ENCODE results near the gene RDH8. TPM values are rescaled to one million over a fixed set of nuclear protein-coding genes. Genes with fewer than 3 reads are reported as not detected.
A peak's percentile ranks its signal among the peaks of the same experiment; 100 is the strongest.

The RDH8 gene
- total RNA-seq, 4 donors from 2014 or later: not detected

- Histone ChIP-seq H3K9me3 (no peaks in the 10 kb centered on the region), H3K27me3 (peaks cover 0 to 89% (median 2%) of the 10 kb centered on the region in 4 donors), H3K27ac (replicated peaks in 1 of 4) (peak overlapping the region in 1 of 4 donors; percentile 30), H3K4me3 (no peak overlapping the region), H3K4me1 (peaks cover 4 to 48% (median 25%) of the 10 kb centered on the region in 4 donors), H3K36me3 (peaks cover 0 to 38% (median 17%) of the 10 kb centered on the region in 4 donors)
- DNase-seq (ENCODE audit: extremely low spot score): no peak
- 53% methylated on average over 4 of the region's 6 CpGs for WGBS
- no peak for TF ChIP-seq EP300 (IDR thresholded peaks at IDR 0.05)
- no peak for TF ChIP-seq POLR2A (IDR thresholded peaks at IDR 0.05; ENCODE audit: low read depth)
- TF ChIP-seq CTCF (IDR thresholded peaks at IDR 0.05): peak in 2 of 3 experiments; percentile 23 to 34
- TF ChIP-seq POLR2AphosphoS5 (IDR thresholded peaks at IDR 0.05): no peak
- intact Hi-C loops (cut with DNase I): no loop called here
Observed at GRCh38 chr19:10001899-10002298, 11.4 kb upstream of the RDH8 start.

- intact Hi-C loops (cut with DNase I): no loop called here
- DNase-seq (ENCODE audit: extremely low spot score): no peak
- peaks cover 0 to 24% (median 11%) of the 10 kb centered on the region in 4 donors for H3K36me3 ChIP-seq
- WGBS: 69% methylated on average over 6 of the region's 6 CpGs
- H3K4me3 ChIP-seq: no peak overlapping the region
- peaks cover 7 to 61% (median 33%) of the 10 kb centered on the region in 4 donors for H3K4me1 ChIP-seq
- no peak for TF ChIP-seq CTCF (IDR thresholded peaks at IDR 0.05)
- no peak for TF ChIP-seq EP300 (IDR thresholded peaks at IDR 0.05)
- no peak for TF ChIP-seq POLR2AphosphoS5 (IDR thresholded peaks at IDR 0.05)
- TF ChIP-seq POLR2A (IDR thresholded peaks at IDR 0.05; ENCODE audit: low read depth): no peak
- no peaks in the 10 kb centered on the region for H3K9me3 ChIP-seq
- no peak overlapping the region for H3K27ac ChIP-seq (replicated peaks in 1 of 4)
- peaks cover 0 to 91% (median 2%) of the 10 kb centered on the region in 4 donors for H3K27me3 ChIP-seq
Observed at GRCh38 chr19:10003271-10003670, 10.0 kb upstream of the RDH8 start.

- 90% methylated on average over 9 of the region's 9 CpGs for WGBS
- intact Hi-C loops (cut with DNase I): no loop called here
- TF ChIP-seq POLR2A (IDR thresholded peaks at IDR 0.05; ENCODE audit: low read depth) (no peak), POLR2AphosphoS5 (IDR thresholded peaks at IDR 0.05) (no peak), CTCF (IDR thresholded peaks at IDR 0.05) (no peak), EP300 (IDR thresholded peaks at IDR 0.05) (no peak)
Observed at GRCh38 chr19:10004617-10005016, 8.7 kb upstream of the RDH8 start.

GRCh38 chr19:10005632-10006334 is 7.5 kb upstream of the RDH8 start:
- 71% methylated on average over 14 of the region's 17 CpGs for WGBS
- TF ChIP-seq EP300 (IDR thresholded peaks at IDR 0.05) (no peak), POLR2AphosphoS5 (IDR thresholded peaks at IDR 0.05) (no peak), CTCF (IDR thresholded peaks at IDR 0.05) (no peak), POLR2A (IDR thresholded peaks at IDR 0.05; ENCODE audit: low read depth) (no peak)
- Histone ChIP-seq H3K4me1 (peaks cover 14 to 78% (median 56%) of the 10 kb centered on the region in 4 donors), H3K27ac (replicated peaks in 1 of 4) (peak overlapping the region; percentile 65 to 81 (median 70)), H3K4me3 (peak overlapping the region; percentile 19 to 40 (median 30)), H3K36me3 (peaks cover 0 to 21% (median 10%) of the 10 kb centered on the region in 4 donors), H3K27me3 (peaks cover 0 to 100% (median 11%) of the 10 kb centered on the region in 4 donors), H3K9me3 (no peaks in the 10 kb centered on the region)
- no peak for DNase-seq (ENCODE audit: extremely low spot score)
- intact Hi-C loops (cut with DNase I): no loop called here

More at GRCh38 chr19:10004617-10005016, 8.7 kb upstream of the RDH8 start:
- H3K27ac ChIP-seq (replicated peaks in 1 of 4): no peak overlapping the region
- no peak for DNase-seq (ENCODE audit: extremely low spot score)
- H3K4me1 ChIP-seq: peaks cover 14 to 73% (median 47%) of the 10 kb centered on the region in 4 donors
- peaks cover 0 to 96% (median 5%) of the 10 kb centered on the region in 4 donors for H3K27me3 ChIP-seq
- H3K9me3 ChIP-seq: no peaks in the 10 kb centered on the region
- H3K36me3 ChIP-seq: peaks cover 0 to 22% (median 10%) of the 10 kb centered on the region in 4 donors
- H3K4me3 ChIP-seq: no peak overlapping the region
